IMR-90 (cell line): Measurements from ENCODE around the gene CD33. TPM values are rescaled to one million over a fixed set of nuclear protein-coding genes. Genes with fewer than 3 reads are reported as not detected.

ENCODE experiments used
- ATAC-seq: fragments of 200-7000 bp; cut with Tn5 transposase; 2 replicates; pipeline ENCODE4 v1.9.1; 2020; ENCODE audit warnings: low read depth, mild to moderate bottlenecking, moderate library complexity
- BruUV-seq: library from RNA; stranded (reverse); fragments of 400-500 nt; replicated peaks from 2 replicates; lab custom pipeline; 2021; lab: Mats Ljungman, UMichigan
- CTCF ChIA-PET: fragments of 300-600 bp; formaldehyde crosslinking; extraction: SDS; loops from one replicate; lab custom pipeline; 2021; ENCODE audit warnings: antibody characterized with exemption; lab: Yijun Ruan, JAX
- POLR2A ChIA-PET: fragments of 300-600 bp; sonication (Branson Sonifier 250); formaldehyde crosslinking; loops from one replicate; lab custom pipeline; 2022; ENCODE audit warnings: antibody characterized with exemption; ENCODE audit not compliant: unreplicated experiment; lab: Charles Lee
- DNase-seq: peaks from one replicate; pipeline ENCODE4 v3.0.0; 2013
- H2AFZ ChIP-seq: replicated peaks from 2 replicates; pipeline ENCODE3; 2013; ENCODE audit warnings: low read length, mild to moderate bottlenecking; ENCODE audit not compliant: poor library complexity
- H2AK5ac ChIP-seq: 2 replicates; pipeline ENCODE4 v1.6.1; 2013; ENCODE audit warnings: low read depth, low read length, inconsistent platforms
- H2AK9ac ChIP-seq: replicated peaks from 2 replicates; pipeline ENCODE3; 2013; ENCODE audit warnings: mild to moderate bottlenecking, low read depth, low read length, moderate library complexity; ENCODE audit not compliant: poor library complexity
- H2BK120ac ChIP-seq: 2 replicates; pipeline ENCODE4 v1.6.1; 2013; ENCODE audit warnings: low read depth, low read length, inconsistent platforms
- H2BK15ac ChIP-seq: 3 replicates; pipeline ENCODE4 v1.6.1; 2013; ENCODE audit warnings: low read depth, low read length, inconsistent platforms
- H2BK20ac ChIP-seq: 2 replicates; pipeline ENCODE4 v1.6.1; 2013; ENCODE audit warnings: low read depth, mild to moderate bottlenecking, inconsistent platforms, low read length, moderate library complexity
- H2BK5ac ChIP-seq: 2 replicates; pipeline ENCODE4 v1.6.1; 2013; ENCODE audit warnings: mild to moderate bottlenecking, low read depth, low read length, inconsistent platforms; ENCODE audit not compliant: poor library complexity, severe bottlenecking
- H3K14ac ChIP-seq: replicated peaks from 2 replicates; pipeline ENCODE4 v1.6.1; 2013; ENCODE audit warnings: low read depth, low read length, inconsistent platforms
- H3K18ac ChIP-seq: 2 replicates; pipeline ENCODE4 v1.6.1; 2013; ENCODE audit warnings: low read depth, low read length, control low read depth
- H3K23ac ChIP-seq: 2 replicates; pipeline ENCODE4 v1.6.1; 2013; ENCODE audit warnings: low read depth, low read length, inconsistent platforms
- H3K27ac ChIP-seq: 2 replicates; pipeline ENCODE4 v1.5.1; 2013; ENCODE audit warnings: mild to moderate bottlenecking, control low read depth, low read length; ENCODE audit not compliant: insufficient read depth
- H3K27me3 ChIP-seq: 2 replicates; pipeline ENCODE4 v1.6.1; 2013; ENCODE audit warnings: low read length; ENCODE audit not compliant: control insufficient read depth, insufficient read depth
- H3K36me3 ChIP-seq: 2 replicates; pipeline ENCODE4 v1.6.1; 2013; ENCODE audit warnings: low read length, mixed read lengths; ENCODE audit not compliant: control insufficient read depth, insufficient read depth
- H3K4ac ChIP-seq: 2 replicates; pipeline ENCODE4 v1.6.1; 2013; ENCODE audit warnings: low read depth, low read length, inconsistent platforms
- H3K4me1 ChIP-seq: 2 replicates; pipeline ENCODE4 v1.6.1; 2013; ENCODE audit warnings: low read length, mixed read lengths; ENCODE audit not compliant: control insufficient read depth, insufficient read depth
- H3K4me2 ChIP-seq: 2 replicates; pipeline ENCODE4 v1.6.1; 2013; ENCODE audit warnings: low read depth, mild to moderate bottlenecking, control low read depth, low read length, moderate library complexity
- H3K4me3 ChIP-seq: 2 replicates; pipeline ENCODE4 v1.5.1; 2013; ENCODE audit warnings: low read depth, mild to moderate bottlenecking, control low read depth, low read length, moderate library complexity; ENCODE audit not compliant: insufficient read depth
- H3K56ac ChIP-seq: 2 replicates; pipeline ENCODE4 v1.6.1; 2013; ENCODE audit warnings: low read length, inconsistent platforms; ENCODE audit not compliant: insufficient read depth; ENCODE audit errors: extremely low read depth
- H3K79me1 ChIP-seq, 2 experiments: 2 replicates each; pipeline ENCODE4 v1.6.1; 2013; ENCODE audit warnings: low read length in 2 of 2, inconsistent platforms in 1 of 2, low read depth in 1 of 2
- H3K9ac ChIP-seq: 2 replicates; pipeline ENCODE4 v1.6.1; 2013; ENCODE audit warnings: low read depth, low read length, control low read depth
- H3K9me1 ChIP-seq: 2 replicates; pipeline ENCODE4 v1.6.1; 2013; ENCODE audit warnings: low read length, inconsistent platforms; ENCODE audit not compliant: insufficient read depth
- H3K9me3 ChIP-seq: 2 replicates; pipeline ENCODE4 v1.6.1; 2013; ENCODE audit warnings: low read length; ENCODE audit not compliant: control insufficient read depth, insufficient read depth
- H4K20me1 ChIP-seq: 2 replicates; pipeline ENCODE4 v1.6.1; 2013; ENCODE audit warnings: low read length, inconsistent platforms; ENCODE audit not compliant: insufficient read depth
- H4K5ac ChIP-seq: 2 replicates; pipeline ENCODE4 v1.6.1; 2013; ENCODE audit warnings: mild to moderate bottlenecking, low read depth, low read length, control low read depth
- H4K8ac ChIP-seq, 2 experiments: 2 replicates each; pipeline ENCODE4 v1.6.1; 2013; ENCODE audit warnings: low read depth in 2 of 2, low read length in 2 of 2, control low read depth in 1 of 2, inconsistent platforms in 1 of 2
- H4K91ac ChIP-seq: 2 replicates; pipeline ENCODE4 v1.6.1; 2013; ENCODE audit warnings: low read depth, low read length, inconsistent platforms; ENCODE audit not compliant: insufficient read depth
- BHLHE40 ChIP-seq: fragments of 150-350 bp; IDR thresholded peaks from 2 replicates; pipeline ENCODE4 v1.6.1; 2016; ENCODE audit warnings: mild to moderate bottlenecking, low read depth, low read length
- CEBPB ChIP-seq: IDR thresholded peaks from 2 replicates; pipeline ENCODE4 v1.6.1; 2012; ENCODE audit warnings: low read depth, low read length, improper control_type of control experiment
- CHD1 ChIP-seq: IDR thresholded peaks from 2 replicates; pipeline ENCODE4 v1.6.1; 2012; ENCODE audit warnings: low read depth, low read length, improper control_type of control experiment
- CTCF ChIP-seq: conservative IDR thresholded peaks from 2 replicates; pipeline ENCODE4 v1.5.1; 2012; ENCODE audit warnings: mild to moderate bottlenecking, low read depth, low read length, improper control_type of control experiment
- ELK1 ChIP-seq: fragments of 150-350 bp; IDR thresholded peaks from 2 replicates; pipeline ENCODE4 v1.6.1; 2016; ENCODE audit warnings: low read depth, mild to moderate bottlenecking, low read length, moderate library complexity, borderline replicate concordance
- FOS ChIP-seq: fragments of 150-350 bp; IDR thresholded peaks from 2 replicates; pipeline ENCODE4 v1.6.1; 2016; ENCODE audit warnings: low read depth, low read length
- MAFK ChIP-seq: IDR thresholded peaks from 2 replicates; pipeline ENCODE4 v1.6.1; 2012; ENCODE audit warnings: low read depth, low read length, improper control_type of control experiment
- MAZ ChIP-seq: IDR thresholded peaks from 2 replicates; pipeline ENCODE4 v1.6.1; 2012; ENCODE audit warnings: low read depth, mild to moderate bottlenecking, low read length, improper control_type of control experiment, moderate library complexity, borderline replicate concordance
- MXI1 ChIP-seq: IDR thresholded peaks from 2 replicates; pipeline ENCODE4 v1.6.1; 2012; ENCODE audit warnings: low read depth, mild to moderate bottlenecking, low read length, moderate library complexity, borderline replicate concordance
- NFE2L2 ChIP-seq: fragments of 150-350 bp; IDR thresholded peaks from 2 replicates; pipeline ENCODE4 v1.6.1; 2016; ENCODE audit warnings: low read depth, mild to moderate bottlenecking, low read length
- POLR2A ChIP-seq: IDR thresholded peaks from 2 replicates; pipeline ENCODE4 v1.6.1; 2012; ENCODE audit warnings: mild to moderate bottlenecking, low read depth, low read length
- RAD21 ChIP-seq: IDR thresholded peaks from 2 replicates; pipeline ENCODE4 v1.6.1; 2012; ENCODE audit warnings: low read length, improper control_type of control experiment
- RCOR1 ChIP-seq: IDR thresholded peaks from 2 replicates; pipeline ENCODE4 v1.6.1; 2012; ENCODE audit warnings: mild to moderate bottlenecking, low read length, improper control_type of control experiment; ENCODE audit not compliant: insufficient replicate concordance
- RFX5 ChIP-seq: IDR thresholded peaks from 2 replicates; pipeline ENCODE4 v1.8.0; 2012; ENCODE audit warnings: low read depth, mild to moderate bottlenecking, low read length, moderate library complexity
- SMC3 ChIP-seq: fragments of 150-350 bp; IDR thresholded peaks from 2 replicates; pipeline ENCODE4 v1.6.1; 2016; ENCODE audit warnings: low read depth, mild to moderate bottlenecking, antibody characterized with exemption, low read length, moderate library complexity
- USF2 ChIP-seq: fragments of 150-350 bp; IDR thresholded peaks from 2 replicates; pipeline ENCODE4 v1.6.1; 2017; ENCODE audit warnings: mild to moderate bottlenecking, antibody characterized with exemption, low read length, low read depth
- WGBS, 2 experiments: methylation state at CpG; one replicate each; pipeline versions ENCODE4 v1.1.5 to v1.1.7; 2013; ENCODE audit warnings: missing lambda C conversion rate in 2 of 2; ENCODE audit not compliant: insufficient read length in 1 of 2; ENCODE audit errors: extremely low coverage in 2 of 2; 5-methylcytosine and 5-hydroxymethylcytosine counted together
- dilution Hi-C: fragments of 300-500 bp; cut with HindIII; formaldehyde crosslinking; loops from one replicate; pipeline ENCODE4 v1.14.3; 2018; ENCODE audit warnings: low sequenced_read_pairs; ENCODE audit not compliant: unreplicated experiment
- in situ Hi-C: fragments of 300-500 bp; cut with MboI; formaldehyde crosslinking; loops from 3 replicates; pipeline ENCODE4 v1.14.3; 2019; ENCODE audit warnings: low sequenced_read_pairs, inconsistent platforms, mixed read lengths
- intact Hi-C: fragments of 100-400 bp; cut with micrococcal nuclease; formaldehyde crosslinking; loops from 2 replicates; pipeline ENCODE4 v1.10.0; 2022
- polyA plus RNA-seq, 3 experiments: library from polyadenylated mRNA; depleted of rRNA; stranded (reverse); fragments of >200 nt; gene quantifications; 2 replicates each; pipeline ENCODE4 v1.2.3, GENCODE V29; 2012; ENCODE audit warnings: low replicate concordance in 1 of 3
- total RNA-seq: library from RNA; depleted of rRNA; stranded (reverse); fragments of >200 nt; gene quantifications from 2 replicates; pipeline ENCODE4 v1.2.3, GENCODE V29; 2012

Gene CD33
- total and polyA plus RNA-seq, 2 of the 4 experiments (the other 2 are of a cell fraction) = not detected

- H2AK5ac ChIP-seq = no peak overlapping the region
- no peak overlapping the region for H3K14ac ChIP-seq
- H3K27ac ChIP-seq = no peak overlapping the region
- H3K4ac ChIP-seq = no peak overlapping the region
- dilution Hi-C loops = no loop called here
- in situ Hi-C loops = no loop called here
- H4K8ac ChIP-seq = no peak overlapping the region
- H3K9me1 ChIP-seq = no peaks in the 10 kb centered on the region
- no peak overlapping the region for H3K4me3 ChIP-seq
- H3K18ac ChIP-seq = no peak overlapping the region
- H2BK120ac ChIP-seq = no peak overlapping the region
- H3K27me3 ChIP-seq = no peaks in the 10 kb centered on the region
- no TSS peak for BruUV-seq
- peaks cover 4% of the 10 kb centered on the region; the same call in 1 of the 2 replicates for H3K9me3 ChIP-seq
- intact Hi-C loops = no loop called here
- no peak for TF ChIP-seq FOS
- no peak for TF ChIP-seq RFX5
- TF ChIP-seq POLR2A = no peak
- TF ChIP-seq MAFK = no peak
- TF ChIP-seq MXI1 = no peak
- no peak for TF ChIP-seq CTCF
- no peak for TF ChIP-seq BHLHE40
- no peak for TF ChIP-seq CHD1
- TF ChIP-seq USF2 = no peak
- no peak for TF ChIP-seq RAD21
- TF ChIP-seq NFE2L2 = no peak
- TF ChIP-seq SMC3 = no peak
- TF ChIP-seq RCOR1 = no peak
- no peak for TF ChIP-seq ELK1
- TF ChIP-seq CEBPB = no peak
- TF ChIP-seq MAZ = no peak
- H2BK5ac ChIP-seq = no peak overlapping the region
- no peak overlapping the region for H4K91ac ChIP-seq
- ATAC-seq (no peak), DNase-seq (no peak)
- no peaks in the 10 kb centered on the region for H3K79me1 ChIP-seq
- ChIA-PET CTCF (no interaction called here), POLR2A (no interaction called here)
- no peak overlapping the region for H2BK15ac ChIP-seq
- H3K36me3 ChIP-seq = no peaks in the 10 kb centered on the region
- H2AFZ ChIP-seq = no peak overlapping the region
- H2AK9ac ChIP-seq = no peak overlapping the region
- H3K9ac ChIP-seq = no peak overlapping the region
- no peak overlapping the region for H2BK20ac ChIP-seq
- no peak overlapping the region for H3K4me2 ChIP-seq
- no peaks in the 10 kb centered on the region for H4K20me1 ChIP-seq
- no peak overlapping the region for H4K5ac ChIP-seq
- no peak overlapping the region for H3K23ac ChIP-seq
- H3K4me1 ChIP-seq = no peaks in the 10 kb centered on the region
- WGBS, 2 experiments = 49% methylated on average over 4 of the region's 5 CpGs; no CpG with 5 or more reads in 1 of the 2 experiments
- H3K56ac ChIP-seq = no peak overlapping the region
Measured at GRCh38 chr19:51185868-51186215, 39.0 kb upstream of the CD33 start.
